ENCODE measurements around the gene ADARB1.

DNA sequence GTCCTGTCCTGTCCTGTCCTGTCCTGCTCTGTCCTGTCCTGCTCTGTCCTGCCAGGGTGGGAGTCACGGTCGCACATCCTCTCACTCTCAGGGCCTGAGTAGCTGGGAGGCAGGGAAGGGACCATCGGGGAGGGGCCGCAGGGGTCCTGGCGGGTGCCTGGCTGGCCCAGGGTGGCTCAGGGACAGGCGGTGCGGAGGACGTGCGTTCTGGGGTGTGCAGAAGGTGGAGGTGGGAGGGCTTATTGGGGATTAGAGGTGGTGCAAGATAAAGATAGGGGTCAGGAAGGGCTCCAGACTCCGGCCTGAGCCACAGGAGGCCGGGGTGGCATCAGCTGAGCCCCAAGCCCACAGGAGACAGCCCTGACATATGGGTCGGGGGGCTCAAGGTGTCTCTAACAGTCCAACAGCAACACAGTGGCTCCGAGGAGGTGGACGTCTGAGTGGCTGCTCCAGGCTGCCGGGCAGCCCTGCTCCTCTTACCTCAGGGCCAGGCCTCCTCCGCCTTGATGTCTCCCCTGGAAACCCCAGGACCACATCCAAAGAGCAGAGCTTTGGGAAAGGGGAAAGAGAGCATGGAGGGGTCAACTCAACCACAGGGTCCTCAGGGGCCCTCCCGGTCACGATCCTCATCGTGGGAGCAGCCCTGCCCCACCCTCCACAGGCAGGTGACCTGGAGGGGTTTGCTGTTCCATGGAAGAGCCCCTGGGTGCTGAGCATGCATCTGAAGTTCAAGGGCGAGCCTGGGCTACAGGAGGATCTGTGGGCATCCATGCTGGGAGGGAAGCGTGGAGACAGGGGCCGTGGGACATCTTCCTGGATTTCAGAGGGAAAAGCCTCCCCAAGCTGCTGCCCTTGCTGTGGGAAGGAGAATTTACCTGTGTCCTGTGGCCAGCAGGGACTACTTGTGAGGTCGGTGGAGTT is 39.6 kb upstream of the ADARB1 start:
- TF ChIP-seq, protein P1, sequence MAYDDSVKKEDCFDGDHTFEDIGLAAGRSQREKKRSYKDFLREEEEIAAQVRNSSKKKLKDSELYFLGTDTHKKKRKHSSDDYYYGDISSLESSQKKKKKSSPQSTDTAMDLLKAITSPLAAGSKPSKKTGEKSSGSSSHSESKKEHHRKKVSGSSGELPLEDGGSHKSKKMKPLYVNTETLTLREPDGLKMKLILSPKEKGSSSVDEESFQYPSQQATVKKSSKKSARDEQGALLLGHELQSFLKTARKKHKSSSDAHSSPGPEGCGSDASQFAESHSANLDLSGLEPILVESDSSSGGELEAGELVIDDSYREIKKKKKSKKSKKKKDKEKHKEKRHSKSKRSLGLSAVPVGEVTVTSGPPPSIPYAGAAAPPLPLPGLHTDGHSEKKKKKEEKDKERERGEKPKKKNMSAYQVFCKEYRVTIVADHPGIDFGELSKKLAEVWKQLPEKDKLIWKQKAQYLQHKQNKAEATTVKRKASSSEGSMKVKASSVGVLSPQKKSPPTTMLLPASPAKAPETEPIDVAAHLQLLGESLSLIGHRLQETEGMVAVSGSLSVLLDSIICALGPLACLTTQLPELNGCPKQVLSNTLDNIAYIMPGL (CRISPR knock-in tag; IDR thresholded peaks at IDR 0.05), result no peak
- TF ChIP-seq EMX1 (CRISPR knock-in tag; IDR thresholded peaks at IDR 0.05) (no peak), ELF4 (CRISPR knock-in tag; IDR thresholded peaks at IDR 0.05; ENCODE audit: low read depth) (no peak), SMAD4 (CRISPR knock-in tag; IDR thresholded peaks at IDR 0.05) (no peak), NR2C2 (CRISPR knock-in tag; IDR thresholded peaks at IDR 0.05) (no peak), CBFB (CRISPR knock-in tag; IDR thresholded peaks at IDR 0.05; ENCODE audit: low read depth) (no peak), ZNF263 (CRISPR knock-in tag; IDR thresholded peaks at IDR 0.05; ENCODE audit: low read depth) (no peak)
- TF ChIP-seq, protein P2, sequence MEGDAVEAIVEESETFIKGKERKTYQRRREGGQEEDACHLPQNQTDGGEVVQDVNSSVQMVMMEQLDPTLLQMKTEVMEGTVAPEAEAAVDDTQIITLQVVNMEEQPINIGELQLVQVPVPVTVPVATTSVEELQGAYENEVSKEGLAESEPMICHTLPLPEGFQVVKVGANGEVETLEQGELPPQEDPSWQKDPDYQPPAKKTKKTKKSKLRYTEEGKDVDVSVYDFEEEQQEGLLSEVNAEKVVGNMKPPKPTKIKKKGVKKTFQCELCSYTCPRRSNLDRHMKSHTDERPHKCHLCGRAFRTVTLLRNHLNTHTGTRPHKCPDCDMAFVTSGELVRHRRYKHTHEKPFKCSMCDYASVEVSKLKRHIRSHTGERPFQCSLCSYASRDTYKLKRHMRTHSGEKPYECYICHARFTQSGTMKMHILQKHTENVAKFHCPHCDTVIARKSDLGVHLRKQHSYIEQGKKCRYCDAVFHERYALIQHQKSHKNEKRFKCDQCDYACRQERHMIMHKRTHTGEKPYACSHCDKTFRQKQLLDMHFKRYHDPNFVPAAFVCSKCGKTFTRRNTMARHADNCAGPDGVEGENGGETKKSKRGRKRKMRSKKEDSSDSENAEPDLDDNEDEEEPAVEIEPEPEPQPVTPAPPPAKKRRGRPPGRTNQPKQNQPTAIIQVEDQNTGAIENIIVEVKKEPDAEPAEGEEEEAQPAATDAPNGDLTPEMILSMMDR (IDR thresholded peaks at IDR 0.05), result no peak
- TF ChIP-seq, protein P3, sequence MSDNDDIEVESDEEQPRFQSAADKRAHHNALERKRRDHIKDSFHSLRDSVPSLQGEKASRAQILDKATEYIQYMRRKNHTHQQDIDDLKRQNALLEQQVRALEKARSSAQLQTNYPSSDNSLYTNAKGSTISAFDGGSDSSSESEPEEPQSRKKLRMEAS (CRISPR knock-in tag; IDR thresholded peaks at IDR 0.05), result no peak
- TF ChIP-seq, protein P4, sequence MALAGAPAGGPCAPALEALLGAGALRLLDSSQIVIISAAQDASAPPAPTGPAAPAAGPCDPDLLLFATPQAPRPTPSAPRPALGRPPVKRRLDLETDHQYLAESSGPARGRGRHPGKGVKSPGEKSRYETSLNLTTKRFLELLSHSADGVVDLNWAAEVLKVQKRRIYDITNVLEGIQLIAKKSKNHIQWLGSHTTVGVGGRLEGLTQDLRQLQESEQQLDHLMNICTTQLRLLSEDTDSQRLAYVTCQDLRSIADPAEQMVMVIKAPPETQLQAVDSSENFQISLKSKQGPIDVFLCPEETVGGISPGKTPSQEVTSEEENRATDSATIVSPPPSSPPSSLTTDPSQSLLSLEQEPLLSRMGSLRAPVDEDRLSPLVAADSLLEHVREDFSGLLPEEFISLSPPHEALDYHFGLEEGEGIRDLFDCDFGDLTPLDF (CRISPR knock-in tag; IDR thresholded peaks at IDR 0.05), result no peak
- TF ChIP-seq, protein P5, sequence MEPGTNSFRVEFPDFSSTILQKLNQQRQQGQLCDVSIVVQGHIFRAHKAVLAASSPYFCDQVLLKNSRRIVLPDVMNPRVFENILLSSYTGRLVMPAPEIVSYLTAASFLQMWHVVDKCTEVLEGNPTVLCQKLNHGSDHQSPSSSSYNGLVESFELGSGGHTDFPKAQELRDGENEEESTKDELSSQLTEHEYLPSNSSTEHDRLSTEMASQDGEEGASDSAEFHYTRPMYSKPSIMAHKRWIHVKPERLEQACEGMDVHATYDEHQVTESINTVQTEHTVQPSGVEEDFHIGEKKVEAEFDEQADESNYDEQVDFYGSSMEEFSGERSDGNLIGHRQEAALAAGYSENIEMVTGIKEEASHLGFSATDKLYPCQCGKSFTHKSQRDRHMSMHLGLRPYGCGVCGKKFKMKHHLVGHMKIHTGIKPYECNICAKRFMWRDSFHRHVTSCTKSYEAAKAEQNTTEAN (CRISPR knock-in tag; IDR thresholded peaks at IDR 0.05), result no peak
- TF ChIP-seq, protein P6, sequence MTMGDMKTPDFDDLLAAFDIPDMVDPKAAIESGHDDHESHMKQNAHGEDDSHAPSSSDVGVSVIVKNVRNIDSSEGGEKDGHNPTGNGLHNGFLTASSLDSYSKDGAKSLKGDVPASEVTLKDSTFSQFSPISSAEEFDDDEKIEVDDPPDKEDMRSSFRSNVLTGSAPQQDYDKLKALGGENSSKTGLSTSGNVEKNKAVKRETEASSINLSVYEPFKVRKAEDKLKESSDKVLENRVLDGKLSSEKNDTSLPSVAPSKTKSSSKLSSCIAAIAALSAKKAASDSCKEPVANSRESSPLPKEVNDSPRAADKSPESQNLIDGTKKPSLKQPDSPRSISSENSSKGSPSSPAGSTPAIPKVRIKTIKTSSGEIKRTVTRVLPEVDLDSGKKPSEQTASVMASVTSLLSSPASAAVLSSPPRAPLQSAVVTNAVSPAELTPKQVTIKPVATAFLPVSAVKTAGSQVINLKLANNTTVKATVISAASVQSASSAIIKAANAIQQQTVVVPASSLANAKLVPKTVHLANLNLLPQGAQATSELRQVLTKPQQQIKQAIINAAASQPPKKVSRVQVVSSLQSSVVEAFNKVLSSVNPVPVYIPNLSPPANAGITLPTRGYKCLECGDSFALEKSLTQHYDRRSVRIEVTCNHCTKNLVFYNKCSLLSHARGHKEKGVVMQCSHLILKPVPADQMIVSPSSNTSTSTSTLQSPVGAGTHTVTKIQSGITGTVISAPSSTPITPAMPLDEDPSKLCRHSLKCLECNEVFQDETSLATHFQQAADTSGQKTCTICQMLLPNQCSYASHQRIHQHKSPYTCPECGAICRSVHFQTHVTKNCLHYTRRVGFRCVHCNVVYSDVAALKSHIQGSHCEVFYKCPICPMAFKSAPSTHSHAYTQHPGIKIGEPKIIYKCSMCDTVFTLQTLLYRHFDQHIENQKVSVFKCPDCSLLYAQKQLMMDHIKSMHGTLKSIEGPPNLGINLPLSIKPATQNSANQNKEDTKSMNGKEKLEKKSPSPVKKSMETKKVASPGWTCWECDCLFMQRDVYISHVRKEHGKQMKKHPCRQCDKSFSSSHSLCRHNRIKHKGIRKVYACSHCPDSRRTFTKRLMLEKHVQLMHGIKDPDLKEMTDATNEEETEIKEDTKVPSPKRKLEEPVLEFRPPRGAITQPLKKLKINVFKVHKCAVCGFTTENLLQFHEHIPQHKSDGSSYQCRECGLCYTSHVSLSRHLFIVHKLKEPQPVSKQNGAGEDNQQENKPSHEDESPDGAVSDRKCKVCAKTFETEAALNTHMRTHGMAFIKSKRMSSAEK (CRISPR knock-in tag; IDR thresholded peaks at IDR 0.05; ENCODE audit: borderline replicate concordance), result no peak
- TF ChIP-seq, protein P7, sequence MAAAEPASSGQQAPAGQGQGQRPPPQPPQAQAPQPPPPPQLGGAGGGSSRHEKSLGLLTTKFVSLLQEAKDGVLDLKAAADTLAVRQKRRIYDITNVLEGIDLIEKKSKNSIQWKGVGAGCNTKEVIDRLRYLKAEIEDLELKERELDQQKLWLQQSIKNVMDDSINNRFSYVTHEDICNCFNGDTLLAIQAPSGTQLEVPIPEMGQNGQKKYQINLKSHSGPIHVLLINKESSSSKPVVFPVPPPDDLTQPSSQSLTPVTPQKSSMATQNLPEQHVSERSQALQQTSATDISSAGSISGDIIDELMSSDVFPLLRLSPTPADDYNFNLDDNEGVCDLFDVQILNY (CRISPR knock-in tag; IDR thresholded peaks at IDR 0.05), result no peak

Data from WTC11 (cell line).